Activated CD4-positive, alpha-beta T cell treated with anti-CD3 and anti-CD28 coated beads for 24 hours (primary cell): ENCODE data around the gene TLCD2.
A peak's percentile ranks its signal among the peaks of the same experiment; 100 is the strongest.
"Not testable (repeated sequence)": the region's sequence is repeated elsewhere in the genome, so short reads cannot be mapped to it uniquely, and the experiment has no call there.

Experiments used
- DNase-seq, 2 donors: peaks; one replicate each; pipeline ENCODE4 v3.0.0-alpha.2; 2020; ENCODE audit warnings: low read depth in 2 of 2

Gene TLCD2

DNA sequence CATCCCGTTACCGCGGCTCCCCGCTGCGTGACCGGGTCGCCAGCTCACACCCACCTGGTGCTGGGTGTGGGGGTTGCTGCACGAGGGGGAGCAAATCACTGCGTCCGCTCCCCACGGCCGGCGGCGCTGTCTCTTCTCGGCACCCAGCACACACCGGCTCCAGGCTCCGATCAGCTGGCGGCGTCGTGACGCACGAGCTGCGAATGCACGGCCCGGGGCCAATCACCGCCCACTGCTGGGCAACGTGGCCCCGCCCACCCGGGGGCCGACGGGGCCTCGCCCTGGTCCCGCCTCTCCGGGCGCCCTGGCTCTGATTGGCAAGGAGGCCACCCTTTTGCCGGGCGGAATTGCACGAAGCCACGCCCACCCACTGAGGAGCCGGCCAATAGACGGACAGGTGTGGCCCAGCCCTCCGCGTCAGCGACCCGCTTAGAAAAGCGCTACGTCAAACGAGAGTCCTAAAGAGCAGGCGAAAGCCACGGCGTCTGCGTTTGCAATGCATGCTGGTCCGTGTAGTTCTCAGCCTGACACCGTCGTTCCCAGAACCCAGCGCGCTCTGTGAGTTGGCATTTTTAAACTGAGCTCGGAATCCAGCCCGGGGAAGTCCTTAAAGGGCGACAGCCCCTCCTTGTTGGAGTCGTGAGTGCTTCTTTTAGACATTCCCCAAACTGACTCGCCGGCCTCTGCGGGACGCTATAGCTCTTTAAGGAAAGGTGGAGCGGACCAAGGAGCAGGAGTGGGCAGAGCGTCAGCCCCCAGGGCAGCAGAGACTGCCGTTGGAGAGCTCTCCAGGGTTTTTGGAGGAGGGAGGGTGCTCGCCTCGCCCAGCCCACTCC is 6.1 kb upstream of the TLCD2 start:
- DNase-seq: peak; percentile 100

DNA sequence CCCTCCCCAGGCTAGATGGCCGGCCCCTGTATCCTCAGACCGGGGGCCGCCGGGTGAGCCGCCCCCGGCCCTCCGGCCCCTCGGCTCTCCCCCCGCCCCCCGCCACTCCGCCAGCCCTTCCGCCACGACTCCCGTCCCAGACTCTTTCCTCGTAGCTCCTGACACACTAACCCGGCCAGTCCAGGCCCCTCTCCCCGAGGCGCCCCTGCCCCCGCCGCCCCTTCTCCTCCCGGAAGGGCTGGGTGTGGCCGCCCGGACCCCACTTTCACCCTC is 5.6 kb upstream of the TLCD2 start:
- DNase-seq: no peak

DNA sequence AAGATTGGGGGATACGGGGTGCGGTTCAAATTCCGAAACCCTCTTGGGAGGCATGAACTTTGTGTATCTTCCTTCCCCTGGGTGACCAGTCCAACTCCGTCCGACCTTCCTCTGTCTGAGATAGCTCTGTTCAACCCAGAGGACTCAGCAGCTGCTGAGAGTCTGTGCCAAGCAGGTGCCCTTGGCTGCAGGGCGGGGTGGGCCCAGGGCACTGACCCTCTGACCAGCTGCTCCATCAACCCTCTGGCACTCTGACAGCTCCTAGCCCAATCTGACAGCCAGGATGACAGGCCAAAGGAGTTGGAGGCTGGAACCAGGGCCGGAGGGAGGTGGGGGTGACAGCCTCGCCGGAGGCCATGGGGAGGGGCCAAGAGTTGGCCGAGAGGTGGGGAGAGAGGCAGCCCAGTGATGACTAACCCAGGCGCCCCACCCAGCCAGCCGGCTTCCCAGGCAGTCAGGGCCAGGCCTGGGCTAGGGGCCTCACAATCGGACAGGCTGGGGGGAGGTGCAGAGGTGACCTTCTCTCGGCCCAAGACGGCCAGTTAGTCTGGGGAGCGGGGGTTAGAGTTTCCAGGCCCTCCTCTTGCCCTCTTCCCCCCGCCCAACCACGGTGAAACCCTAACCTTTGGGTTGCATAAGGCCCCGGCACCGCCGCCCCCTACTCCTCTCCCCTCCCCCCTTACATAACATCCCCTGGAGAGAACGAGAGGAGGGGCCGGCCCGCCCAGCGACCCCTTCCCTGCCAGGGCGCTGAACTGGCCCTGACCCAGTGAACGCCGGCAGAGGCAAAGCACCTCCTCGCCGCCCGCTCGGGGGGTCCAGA is 5.0 kb upstream of the TLCD2 start:
- no peak for DNase-seq

DNA sequence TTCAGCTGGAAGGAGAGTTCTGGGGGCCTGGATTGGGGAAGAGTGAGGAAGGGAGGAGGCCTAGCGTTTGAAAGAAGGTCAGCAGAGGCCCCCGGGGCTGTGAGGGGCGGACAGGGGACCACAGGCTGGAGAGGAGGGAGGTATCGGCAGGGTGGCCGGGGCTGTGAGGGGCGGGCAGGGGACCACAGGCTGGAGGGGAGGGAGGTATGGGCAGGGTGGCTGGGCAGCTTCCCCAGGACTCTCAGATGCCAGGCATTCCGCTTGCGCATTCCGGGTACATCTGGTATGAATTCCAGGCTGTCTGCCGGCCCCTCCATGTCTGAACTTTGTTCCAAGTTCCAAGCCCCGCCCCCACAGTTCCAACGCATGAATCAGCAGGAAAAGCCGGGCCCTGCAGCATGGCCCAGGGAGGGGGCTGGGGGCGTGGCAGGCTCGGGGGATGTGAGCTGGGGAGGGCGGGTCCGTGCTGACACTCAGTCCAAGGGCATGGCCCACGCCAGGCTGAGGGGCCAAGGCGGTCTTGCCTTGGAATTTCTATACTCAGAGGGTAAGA is 4.3 kb upstream of the TLCD2 start:
- no peak for DNase-seq

DNA sequence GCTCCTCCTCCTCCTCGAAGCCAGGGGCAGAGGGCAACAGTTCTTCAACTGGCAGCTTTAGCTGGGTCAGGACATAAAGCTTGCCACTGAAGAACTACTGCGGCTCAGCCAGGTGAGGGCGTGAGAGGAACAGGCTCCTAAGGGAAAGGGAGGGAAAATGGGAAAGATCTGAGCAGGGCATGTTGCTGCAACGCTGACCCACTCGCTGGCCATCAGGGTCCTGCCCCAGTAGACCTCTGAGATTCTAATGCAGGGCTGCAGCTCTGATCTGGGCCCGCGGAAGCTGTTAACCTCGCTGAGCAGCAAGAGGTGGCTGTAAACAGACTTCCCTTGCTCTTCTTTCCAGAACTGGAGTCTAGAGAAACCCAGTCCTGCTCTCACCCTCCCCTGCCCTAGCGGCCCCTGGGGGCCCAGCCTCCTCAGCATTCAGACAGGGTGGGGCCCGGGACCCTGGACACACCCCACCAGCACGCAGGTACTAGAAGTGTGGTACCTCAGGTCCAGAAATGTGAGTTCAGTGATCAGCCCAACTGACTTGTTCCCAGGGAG is 3.8 kb upstream of the TLCD2 start:
- DNase-seq: no peak

DNA sequence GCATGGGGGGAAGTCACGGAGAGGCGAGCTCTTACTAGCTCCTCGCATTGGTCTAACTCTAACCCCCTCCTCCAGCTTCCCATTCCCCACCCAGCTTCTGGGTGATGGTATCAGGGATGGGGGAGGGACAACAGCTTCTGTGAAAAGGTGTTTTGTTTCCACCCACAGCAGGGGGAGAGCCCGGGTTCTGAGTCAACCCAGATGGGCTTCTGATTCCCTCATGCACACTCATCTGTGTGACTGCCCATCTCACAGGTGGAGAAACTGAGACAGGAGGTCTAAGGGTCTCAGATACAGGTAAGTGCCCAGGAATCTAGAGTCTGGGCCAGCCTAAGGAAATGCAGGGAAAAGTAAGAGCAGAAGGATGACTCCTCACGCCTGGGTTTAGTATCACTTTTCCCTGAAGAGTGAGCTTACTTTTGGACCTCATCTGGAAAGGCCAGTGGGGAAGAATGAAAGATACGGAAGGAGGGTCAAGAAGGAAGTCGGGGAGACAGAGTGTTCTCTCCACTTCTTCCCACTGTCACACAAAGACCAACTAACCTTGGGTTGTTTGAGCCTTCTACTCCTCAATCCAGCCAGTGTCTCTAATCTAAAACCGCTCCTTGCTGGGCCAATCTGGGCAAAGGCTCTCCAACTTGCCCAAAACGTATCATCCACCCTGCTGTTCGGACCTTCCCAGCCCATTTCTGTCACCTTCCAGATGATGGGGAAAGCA is 3.1 kb upstream of the TLCD2 start:
- DNase-seq: no peak

DNA sequence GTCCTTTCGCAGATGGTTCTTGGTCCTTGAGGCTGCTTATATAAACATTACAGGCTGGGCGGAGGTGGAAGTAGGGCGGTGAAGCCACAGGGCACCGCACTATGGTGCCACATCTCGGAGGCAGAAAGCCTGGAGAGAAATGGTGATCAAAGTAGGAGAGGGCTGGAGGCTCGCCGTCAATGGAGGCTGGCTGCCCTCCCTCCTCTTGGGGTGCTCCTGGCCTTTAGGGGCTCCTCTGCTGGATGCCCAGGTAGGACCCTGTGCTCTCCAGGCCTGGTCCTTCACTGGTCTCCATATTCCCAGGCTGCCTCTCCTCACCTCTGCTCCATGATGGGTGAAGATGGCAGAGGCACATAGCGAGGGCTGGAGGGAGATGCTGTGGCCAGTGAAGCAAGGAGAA is 2.1 kb upstream of the TLCD2 start:
- DNase-seq: no peak

DNA sequence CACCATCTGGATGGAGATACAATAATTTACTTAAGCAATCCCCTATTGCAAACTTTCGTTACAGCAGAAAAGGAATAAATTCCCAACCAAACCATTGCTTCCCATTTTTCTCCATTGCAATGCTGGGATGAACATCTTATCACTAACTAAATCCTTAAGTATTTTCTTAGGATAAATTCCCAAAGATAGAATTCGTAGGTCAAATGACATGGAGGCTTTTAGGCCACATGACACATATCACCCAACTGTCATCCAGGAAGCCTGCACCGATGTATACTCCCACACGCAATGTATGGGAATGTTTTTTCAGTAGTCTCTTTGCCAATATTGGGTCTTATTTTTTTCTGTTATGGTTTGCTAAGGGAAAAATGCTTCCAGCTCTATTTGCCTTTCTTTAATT is 1.6 kb upstream of the TLCD2 start:
- no peak for DNase-seq

DNA sequence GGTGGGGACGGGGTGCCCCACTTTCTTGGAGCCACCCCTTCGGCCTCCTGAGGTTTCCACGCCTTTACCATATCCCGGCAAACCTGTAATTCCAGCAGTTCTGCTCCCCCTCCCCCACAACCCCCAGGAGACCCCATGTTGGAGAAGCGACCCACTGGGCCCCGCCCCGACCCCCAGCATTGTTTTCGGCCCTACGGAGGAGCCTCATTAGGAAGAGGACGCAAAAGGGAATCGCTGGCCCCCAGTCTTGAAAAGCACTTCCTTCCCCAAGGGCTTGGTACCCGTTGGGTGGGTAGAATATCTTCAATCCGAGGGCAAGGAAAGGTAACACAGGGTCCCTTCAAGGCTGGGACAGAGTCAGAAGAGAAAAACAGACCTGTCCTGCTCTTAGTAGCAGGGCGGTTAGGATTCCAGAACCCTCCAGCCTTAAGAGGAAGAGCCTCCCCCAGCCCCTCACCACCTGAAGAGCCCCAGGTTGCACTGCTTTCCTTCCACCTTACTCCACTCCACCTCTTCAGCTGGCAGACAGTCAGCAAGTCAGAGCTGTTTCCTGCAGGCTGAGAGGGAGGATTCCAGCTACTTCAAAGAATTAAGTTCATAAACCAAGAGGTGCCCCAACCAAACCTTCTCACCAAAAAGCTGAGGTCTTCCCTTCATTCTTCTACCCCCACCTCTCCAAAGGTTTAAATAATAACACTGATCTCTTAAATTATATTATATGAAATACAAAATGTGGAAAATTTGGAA is 803 bp upstream of the TLCD2 start:
- no peak for DNase-seq

DNA sequence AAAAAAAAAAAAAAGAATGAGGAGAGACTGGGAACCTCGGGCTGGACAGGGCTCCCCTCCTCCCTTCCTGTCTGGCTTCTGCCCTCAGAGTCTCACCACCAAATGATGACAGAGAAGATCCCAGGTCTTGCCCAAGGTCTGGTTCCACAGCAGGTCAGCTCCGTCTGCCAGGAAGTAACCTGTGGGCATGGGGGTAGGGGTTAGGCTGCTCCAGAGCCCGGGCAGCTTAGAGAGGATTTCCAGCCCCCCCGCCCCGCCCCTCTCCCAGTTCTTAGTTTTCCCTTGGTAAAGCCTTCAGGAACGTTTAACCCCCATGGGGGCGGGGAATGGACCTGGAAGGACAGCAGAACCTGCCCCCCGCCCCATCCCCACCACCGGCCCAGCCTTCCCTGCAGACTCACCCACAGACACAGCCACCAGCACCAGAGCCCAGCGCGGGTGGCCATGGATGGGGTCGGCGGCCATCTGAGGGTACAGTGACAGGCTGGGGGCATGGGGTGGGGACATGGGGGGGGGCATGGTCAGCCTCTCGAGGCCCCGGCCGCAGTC is 700 bp downstream of the TLCD2 start:
- DNase-seq: no peak

DNA sequence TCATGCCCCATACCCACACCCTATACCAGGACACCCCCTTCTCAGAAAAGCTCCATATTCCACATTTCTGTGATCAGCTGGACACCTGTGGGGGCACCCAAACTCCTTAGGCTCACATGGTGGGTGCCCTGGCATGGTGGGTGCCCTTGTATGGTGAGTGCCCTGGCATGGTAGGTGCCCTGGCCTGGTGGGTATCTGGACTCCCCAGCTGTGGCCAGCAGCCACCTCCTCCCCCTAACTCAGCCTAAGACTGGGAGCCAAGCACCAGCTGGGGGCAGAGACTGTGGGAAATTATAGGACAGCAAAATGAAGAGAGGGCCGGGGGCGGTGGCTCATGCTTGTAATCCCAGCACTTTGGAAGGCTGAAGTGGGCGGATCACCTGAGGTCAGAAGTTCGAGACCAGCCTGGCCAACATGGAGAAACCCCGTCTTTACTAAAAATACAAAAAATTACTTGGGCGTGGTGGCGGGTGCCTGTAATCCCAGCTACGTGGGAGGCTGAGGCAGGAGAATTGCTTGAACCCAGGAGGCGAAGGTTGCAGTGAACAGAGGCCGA is 1.3 kb downstream of the TLCD2 start:
- not testable (repeated sequence) for DNase-seq

DNA sequence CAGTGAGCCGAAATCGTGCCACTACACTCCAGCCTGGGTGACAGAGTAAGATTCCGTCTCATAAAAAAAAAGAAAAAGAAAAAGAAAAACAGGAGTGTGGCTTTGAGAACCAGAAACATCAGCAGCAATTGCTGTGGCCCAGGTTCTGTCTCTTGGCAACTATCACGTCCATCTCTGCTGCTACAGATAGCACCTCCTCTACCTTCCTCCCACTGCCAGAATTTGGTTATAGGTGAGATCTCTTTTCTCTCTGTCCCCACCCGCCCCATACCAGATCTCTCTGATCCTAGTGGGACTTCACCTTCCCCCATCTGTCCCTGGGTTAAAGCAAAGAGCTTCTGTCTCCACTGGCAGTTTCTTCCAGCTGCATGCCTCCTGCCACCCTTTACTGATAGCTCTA is 3.1 kb downstream of the TLCD2 start:
- DNase-seq: no peak

DNA sequence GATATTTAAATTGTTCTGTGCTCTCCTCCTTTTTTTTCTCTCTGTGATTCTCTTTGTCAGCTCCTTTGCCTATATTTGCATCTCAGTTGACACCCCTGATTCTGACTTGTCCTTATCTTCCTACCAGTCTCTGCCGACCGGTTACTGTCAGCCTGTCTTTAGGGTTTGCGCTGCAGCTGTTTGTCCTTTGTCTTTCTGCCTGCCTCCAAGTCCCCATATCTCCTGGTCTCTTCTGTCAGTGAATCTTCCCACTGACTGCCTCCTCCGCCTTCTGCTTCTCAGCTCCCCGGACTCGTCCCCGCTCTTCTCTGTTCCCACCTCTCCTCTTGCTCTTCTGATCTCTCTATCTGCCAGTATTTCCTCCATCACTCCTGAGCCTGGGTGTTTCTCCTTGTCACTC is 5.2 kb downstream of the TLCD2 start:
- DNase-seq: no peak

DNA sequence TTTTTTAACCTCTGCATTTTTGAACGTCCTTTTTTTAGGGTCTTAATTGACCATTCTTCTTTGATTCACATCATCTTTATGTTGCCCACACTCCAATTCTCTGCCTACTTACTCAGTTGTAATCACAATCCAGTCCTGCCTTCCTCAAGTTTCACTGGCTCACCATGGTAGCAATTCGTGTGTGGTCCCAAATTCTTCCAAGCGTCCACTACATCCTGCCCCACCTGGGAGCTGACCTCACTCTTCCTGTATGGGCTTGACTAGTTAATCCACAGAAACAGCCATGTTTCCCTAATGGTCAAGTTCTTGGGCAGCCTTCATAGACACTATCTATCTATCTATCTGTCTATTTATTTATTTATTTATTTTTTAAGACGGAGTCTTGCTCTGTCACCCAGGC is 7.1 kb downstream of the TLCD2 start:
- DNase-seq: no peak

DNA sequence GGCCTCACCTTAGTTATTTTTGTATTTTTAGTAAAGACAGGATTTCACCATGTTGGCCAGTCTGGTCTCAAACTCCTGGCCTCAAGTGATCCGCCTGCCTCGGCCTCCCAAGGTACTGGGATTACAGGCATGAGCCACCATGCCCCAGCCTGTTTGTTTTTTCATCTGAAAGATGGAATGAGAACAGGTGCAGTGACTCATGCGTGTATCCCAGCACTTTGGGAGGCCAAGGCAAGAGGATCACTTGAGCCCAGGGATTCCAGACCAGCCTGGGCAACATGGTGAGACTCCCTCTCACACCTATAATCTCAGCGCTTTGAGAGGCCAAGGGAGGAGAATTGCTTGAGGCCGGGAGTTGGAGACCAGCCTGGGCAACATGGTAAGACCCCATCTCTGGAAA is 10.3 kb downstream of the TLCD2 start:
- DNase-seq: not testable (repeated sequence)

DNA sequence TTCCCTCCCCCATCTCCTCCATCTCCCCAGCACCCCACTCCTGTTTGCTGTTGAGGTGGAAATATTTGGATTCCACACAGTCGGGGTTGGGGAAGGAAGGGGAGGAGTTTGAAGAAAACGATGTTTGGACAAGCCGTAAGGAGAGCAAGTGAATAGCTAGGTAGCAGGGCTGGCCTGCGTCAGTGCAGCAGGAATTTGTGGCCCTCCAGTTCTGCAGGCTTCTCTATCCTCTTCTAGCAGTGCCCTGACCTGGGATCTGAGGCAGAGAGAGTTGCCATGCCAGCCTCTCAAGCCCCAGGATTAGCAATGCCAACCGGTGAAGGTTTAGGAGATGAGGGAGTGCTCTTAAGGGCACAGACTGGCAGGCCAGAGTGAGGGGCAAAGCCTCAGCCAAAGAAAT is 12.5 kb downstream of the TLCD2 start:
- DNase-seq: no peak

DNA sequence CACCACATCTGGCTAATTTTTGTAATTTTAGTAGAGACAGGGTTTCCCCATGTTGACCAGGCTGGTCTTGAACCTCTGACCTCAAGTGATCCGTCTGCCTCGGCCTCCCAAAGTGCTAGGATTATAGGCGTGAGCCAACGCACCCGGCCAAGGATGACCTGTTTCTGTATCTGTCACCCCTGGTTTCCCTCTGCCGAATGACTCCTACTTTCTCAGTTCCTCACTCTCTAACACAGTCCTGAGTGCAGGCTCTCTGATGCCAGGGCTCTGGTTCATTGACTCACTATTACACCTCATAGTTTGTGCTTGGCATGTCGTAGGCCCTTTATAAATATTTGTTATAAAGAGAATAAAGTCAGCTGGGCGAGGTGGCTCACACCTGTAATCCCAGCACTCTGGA is 14.8 kb downstream of the TLCD2 start:
- DNase-seq: no peak

DNA sequence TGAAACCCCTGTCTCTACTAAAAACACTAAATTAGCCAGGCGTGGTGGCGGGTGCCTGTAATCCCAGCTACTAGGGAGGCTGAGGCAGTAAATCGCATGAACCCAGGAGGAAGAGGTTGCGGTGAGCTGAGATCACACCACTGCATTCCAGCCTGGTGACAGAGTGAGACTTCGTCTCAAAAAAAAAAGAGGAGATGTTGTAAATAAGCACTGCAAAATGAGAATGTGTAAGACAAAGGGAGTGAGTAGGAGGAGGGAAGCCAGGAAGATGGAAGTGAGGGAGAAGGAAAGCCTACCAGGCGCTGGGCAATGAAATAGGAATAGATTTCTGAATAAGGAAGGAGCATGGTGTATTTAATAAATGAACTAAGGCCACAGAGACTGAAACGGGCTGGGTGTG is 16.8 kb downstream of the TLCD2 start:
- no peak for DNase-seq

DNA sequence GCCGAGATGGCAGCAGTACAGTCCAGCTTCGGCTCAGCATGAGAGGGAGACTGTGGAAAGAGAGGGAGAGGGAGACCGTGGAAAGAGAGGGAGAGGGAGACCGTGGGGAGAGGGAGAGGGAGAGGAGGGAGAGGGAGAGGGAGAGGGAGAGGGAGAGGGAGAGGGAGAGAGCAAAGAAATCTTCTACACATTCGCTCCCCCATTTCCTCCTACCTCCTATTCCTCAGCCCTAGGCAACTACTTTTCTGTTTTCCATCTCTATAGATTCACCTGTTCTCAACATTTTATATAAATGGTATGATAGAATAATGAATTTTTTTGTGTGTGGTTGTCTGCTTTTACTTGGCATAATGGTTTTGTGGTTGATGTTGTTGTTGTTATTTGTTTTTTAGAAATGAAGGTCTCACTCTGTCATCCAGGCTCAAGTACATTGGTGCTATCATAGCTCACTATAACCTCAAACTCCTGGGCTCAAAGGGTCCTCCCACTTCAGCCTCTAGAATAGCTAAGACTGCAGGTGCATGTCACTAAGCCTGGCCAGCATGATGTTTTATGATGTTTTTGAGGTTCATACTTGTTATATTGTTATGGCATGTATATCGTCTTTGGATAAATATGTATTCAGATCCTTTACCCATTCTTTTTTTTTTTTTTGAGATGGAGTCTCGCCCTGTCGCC is 19.5 kb downstream of the TLCD2 start:
- DNase-seq: no peak

DNA sequence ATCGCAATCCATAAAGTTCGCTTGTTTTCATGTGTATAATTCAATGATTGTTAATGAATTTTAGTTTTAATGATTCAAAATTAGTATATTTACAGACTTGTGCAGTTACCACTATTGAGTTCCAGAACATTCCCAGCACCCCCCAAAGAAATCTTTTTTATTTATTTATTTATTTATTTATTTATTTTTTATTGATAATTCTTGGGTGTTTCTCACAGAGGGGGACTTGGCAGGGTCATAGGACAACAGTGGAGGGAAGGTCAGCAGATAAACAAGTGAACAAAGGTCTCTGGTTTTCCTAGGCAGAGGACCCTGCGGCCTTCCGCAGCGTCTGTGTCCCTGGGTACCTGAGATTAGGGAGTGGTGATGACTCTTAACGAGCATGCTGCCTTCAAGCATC is 21.8 kb downstream of the TLCD2 start:
- not testable (repeated sequence) for DNase-seq
